ENCODE results near the gene E2F8. TPM values are rescaled to one million over a fixed set of nuclear protein-coding genes. Genes with fewer than 3 reads are reported as not detected.

The E2F8 gene
- total RNA-seq, 1 donor from 2014 or later = 0.27 TPM

- FAIRE-seq = no peak
- H3K27me3 ChIP-seq (ENCODE audit: insufficient read depth, low read length) = peaks cover 6% of the 10 kb centered on the region
These were observed 24.7 kb downstream of the E2F8 start for GRCh38 chr11:19216021-19216420.

GRCh38 chr11:19209617-19210370 lies 31.0 kb downstream of the E2F8 start:
- no peak overlapping the region for H3K27ac ChIP-seq (ENCODE audit: low read depth, low read length)
- Mint-ChIP-seq H3K36me3 (ENCODE audit: low read depth, unreplicated experiment) (no peaks in the 10 kb centered on the region), H3K27me3 (ENCODE audit: low read depth, unreplicated experiment) (peaks cover 9% of the 10 kb centered on the region), H3K27ac (ENCODE audit: unreplicated experiment) (no peak overlapping the region), H3K9me3 (ENCODE audit: unreplicated experiment) (no peaks in the 10 kb centered on the region), H3K4me1 (ENCODE audit: low read depth, unreplicated experiment) (peaks cover 7% of the 10 kb centered on the region), H3K4me3 (ENCODE audit: unreplicated experiment) (no peak overlapping the region)
- FAIRE-seq (no peak), DNase-seq (ENCODE audit: low read depth) (peak; percentile 26)
- no peak for TF ChIP-seq EZH2 (IDR thresholded peaks at IDR 0.05; ENCODE audit: insufficient read depth, low read length)
- TF ChIP-seq CTCF (IDR thresholded peaks at IDR 0.05; ENCODE audit: insufficient read depth, low read depth, low read length) = no peak
- H3K4me1 ChIP-seq (ENCODE audit: insufficient read depth, low read length) = no peaks in the 10 kb centered on the region
- no peak overlapping the region for H3K4me3 ChIP-seq (ENCODE audit: insufficient read depth, low read depth, low read length)
- H4K20me1 ChIP-seq (ENCODE audit: insufficient read depth, low read length) = no peaks in the 10 kb centered on the region
- no peaks in the 10 kb centered on the region for H3K36me3 ChIP-seq (ENCODE audit: insufficient read depth, low read length)
- H3K9ac ChIP-seq (ENCODE audit: low read length) = no peak overlapping the region
- no peaks in the 10 kb centered on the region for H3K79me2 ChIP-seq (ENCODE audit: insufficient read depth, low read length)
- peaks cover 21% of the 10 kb centered on the region for H3K27me3 ChIP-seq (ENCODE audit: insufficient read depth, low read length)
- no peak overlapping the region for H3K4me2 ChIP-seq (ENCODE audit: low read length)
- no peak overlapping the region for H2AFZ ChIP-seq (ENCODE audit: low read depth, low read length)
- H3K9me3 ChIP-seq (ENCODE audit: insufficient read depth, low read depth, low read length) = no peaks in the 10 kb centered on the region

More at GRCh38 chr11:19216021-19216420, 24.7 kb downstream of the E2F8 start:
- DNase-seq (ENCODE audit: low read depth) = no peak
- H3K9me3 ChIP-seq (ENCODE audit: insufficient read depth, low read depth, low read length) = no peaks in the 10 kb centered on the region
- no peaks in the 10 kb centered on the region for H3K36me3 Mint-ChIP-seq (ENCODE audit: low read depth, unreplicated experiment)
- no peak overlapping the region for H3K27ac ChIP-seq (ENCODE audit: low read depth, low read length)
- no peak overlapping the region for H3K4me3 ChIP-seq (ENCODE audit: insufficient read depth, low read depth, low read length)
- H3K4me1 Mint-ChIP-seq (ENCODE audit: low read depth, unreplicated experiment) = peaks cover 4% of the 10 kb centered on the region
- H4K20me1 ChIP-seq (ENCODE audit: insufficient read depth, low read length) = no peaks in the 10 kb centered on the region
- no peak for TF ChIP-seq CTCF (IDR thresholded peaks at IDR 0.05; ENCODE audit: insufficient read depth, low read depth, low read length)
- no peak for TF ChIP-seq EZH2 (IDR thresholded peaks at IDR 0.05; ENCODE audit: insufficient read depth, low read length)
- H3K79me2 ChIP-seq (ENCODE audit: insufficient read depth, low read length) = no peaks in the 10 kb centered on the region
- H3K9ac ChIP-seq (ENCODE audit: low read length) = no peak overlapping the region
- H3K4me2 ChIP-seq (ENCODE audit: low read length) = no peak overlapping the region
- H3K27me3 Mint-ChIP-seq (ENCODE audit: low read depth, unreplicated experiment) = peaks cover 10% of the 10 kb centered on the region
- no peaks in the 10 kb centered on the region for H3K36me3 ChIP-seq (ENCODE audit: insufficient read depth, low read length)
- no peak overlapping the region for H3K27ac Mint-ChIP-seq (ENCODE audit: unreplicated experiment)
- no peak overlapping the region for H3K4me3 Mint-ChIP-seq (ENCODE audit: unreplicated experiment)
- H3K9me3 Mint-ChIP-seq (ENCODE audit: unreplicated experiment) = no peaks in the 10 kb centered on the region
- no peak overlapping the region for H2AFZ ChIP-seq (ENCODE audit: low read depth, low read length)
- no peaks in the 10 kb centered on the region for H3K4me1 ChIP-seq (ENCODE audit: insufficient read depth, low read length)

GRCh38 chr11:19208959-19209546 lies 31.7 kb downstream of the E2F8 start:
- Histone ChIP-seq H3K4me1 (ENCODE audit: insufficient read depth, low read length) (no peaks in the 10 kb centered on the region), H3K4me2 (ENCODE audit: low read length) (no peak overlapping the region), H3K36me3 (ENCODE audit: insufficient read depth, low read length) (no peaks in the 10 kb centered on the region), H3K9me3 (ENCODE audit: insufficient read depth, low read depth, low read length) (no peaks in the 10 kb centered on the region), H3K9ac (ENCODE audit: low read length) (no peak overlapping the region), H3K27me3 (ENCODE audit: insufficient read depth, low read length) (peaks cover 21% of the 10 kb centered on the region), H4K20me1 (ENCODE audit: insufficient read depth, low read length) (no peaks in the 10 kb centered on the region), H3K79me2 (ENCODE audit: insufficient read depth, low read length) (no peaks in the 10 kb centered on the region), H2AFZ (ENCODE audit: low read depth, low read length) (no peak overlapping the region), H3K27ac (ENCODE audit: low read depth, low read length) (no peak overlapping the region), H3K4me3 (ENCODE audit: insufficient read depth, low read depth, low read length) (no peak overlapping the region)
- no peak overlapping the region for H3K27ac Mint-ChIP-seq (ENCODE audit: unreplicated experiment)
- peaks cover 9% of the 10 kb centered on the region for H3K27me3 Mint-ChIP-seq (ENCODE audit: low read depth, unreplicated experiment)
- H3K9me3 Mint-ChIP-seq (ENCODE audit: unreplicated experiment) = no peaks in the 10 kb centered on the region
- TF ChIP-seq EZH2 (IDR thresholded peaks at IDR 0.05; ENCODE audit: insufficient read depth, low read length) = no peak
- TF ChIP-seq CTCF (IDR thresholded peaks at IDR 0.05; ENCODE audit: insufficient read depth, low read depth, low read length) = no peak
- FAIRE-seq = no peak
- H3K36me3 Mint-ChIP-seq (ENCODE audit: low read depth, unreplicated experiment) = no peaks in the 10 kb centered on the region
- no peak for DNase-seq (ENCODE audit: low read depth)
- H3K4me1 Mint-ChIP-seq (ENCODE audit: low read depth, unreplicated experiment) = peaks cover 7% of the 10 kb centered on the region
- H3K4me3 Mint-ChIP-seq (ENCODE audit: unreplicated experiment) = no peak overlapping the region
